GM19397 (cell line): ENCODE measurements around the gene BBX.

Experiments
- ATAC-seq: cut with Tn5 transposase; IDR thresholded peaks from one replicate; pipeline ENCODE4 v1.9.1; 2021; ENCODE audit warnings: mild to moderate bottlenecking, moderate library complexity; ENCODE audit not compliant: unreplicated experiment

The BBX gene

DNA sequence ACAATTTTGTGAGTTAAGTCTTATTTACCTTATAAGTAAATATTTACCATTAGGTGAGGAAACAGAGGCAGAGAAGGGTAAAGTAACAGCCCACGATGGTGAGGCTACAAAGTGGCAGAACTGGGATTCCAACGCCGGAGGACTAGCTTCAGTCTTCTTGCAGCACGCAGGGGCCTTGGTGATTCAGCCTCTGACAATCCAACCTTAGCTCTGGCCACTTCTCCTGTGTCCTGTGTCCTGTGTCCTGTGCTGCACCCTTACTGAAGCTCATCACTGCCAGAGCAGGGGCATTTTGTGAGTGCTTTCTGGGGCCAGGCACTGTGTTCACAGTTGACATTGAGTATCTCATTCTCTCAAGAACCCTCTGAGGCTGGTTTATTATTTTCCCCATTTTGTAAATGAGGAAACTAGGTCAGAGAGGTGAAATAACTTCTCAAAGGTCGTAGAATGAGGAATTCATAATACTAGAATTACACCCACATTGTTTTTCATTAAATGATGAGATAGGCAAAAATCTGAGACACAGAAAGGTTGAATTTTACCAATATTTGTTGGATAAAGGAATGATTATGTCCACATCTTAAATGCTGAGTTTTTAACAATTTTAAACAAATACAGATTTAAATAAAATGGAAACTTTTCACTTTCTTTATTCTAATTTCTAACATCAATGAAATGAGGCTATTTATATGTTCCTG lies 215.9 kb downstream of the BBX start:
- ATAC-seq: no peak

DNA sequence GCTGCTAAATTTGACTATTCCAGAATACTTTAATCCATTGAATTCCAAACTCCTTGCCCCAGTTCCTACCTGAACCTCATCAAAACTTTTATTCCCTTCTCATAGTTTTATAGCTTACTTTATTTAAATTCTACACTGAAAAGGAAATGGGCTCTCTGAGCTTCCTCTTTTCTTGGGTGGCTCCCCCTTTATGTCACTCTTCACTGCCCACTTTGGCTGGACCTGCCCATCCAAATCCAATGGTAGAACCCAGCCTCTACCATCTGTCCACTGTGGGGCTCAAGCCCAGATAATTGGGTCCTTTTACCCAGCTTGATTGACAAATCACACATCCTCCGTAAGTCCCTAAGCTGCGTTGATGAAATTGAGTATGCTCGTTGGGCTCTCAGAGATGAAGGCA lies 216.5 kb downstream of the BBX start:
- ATAC-seq: no peak

DNA sequence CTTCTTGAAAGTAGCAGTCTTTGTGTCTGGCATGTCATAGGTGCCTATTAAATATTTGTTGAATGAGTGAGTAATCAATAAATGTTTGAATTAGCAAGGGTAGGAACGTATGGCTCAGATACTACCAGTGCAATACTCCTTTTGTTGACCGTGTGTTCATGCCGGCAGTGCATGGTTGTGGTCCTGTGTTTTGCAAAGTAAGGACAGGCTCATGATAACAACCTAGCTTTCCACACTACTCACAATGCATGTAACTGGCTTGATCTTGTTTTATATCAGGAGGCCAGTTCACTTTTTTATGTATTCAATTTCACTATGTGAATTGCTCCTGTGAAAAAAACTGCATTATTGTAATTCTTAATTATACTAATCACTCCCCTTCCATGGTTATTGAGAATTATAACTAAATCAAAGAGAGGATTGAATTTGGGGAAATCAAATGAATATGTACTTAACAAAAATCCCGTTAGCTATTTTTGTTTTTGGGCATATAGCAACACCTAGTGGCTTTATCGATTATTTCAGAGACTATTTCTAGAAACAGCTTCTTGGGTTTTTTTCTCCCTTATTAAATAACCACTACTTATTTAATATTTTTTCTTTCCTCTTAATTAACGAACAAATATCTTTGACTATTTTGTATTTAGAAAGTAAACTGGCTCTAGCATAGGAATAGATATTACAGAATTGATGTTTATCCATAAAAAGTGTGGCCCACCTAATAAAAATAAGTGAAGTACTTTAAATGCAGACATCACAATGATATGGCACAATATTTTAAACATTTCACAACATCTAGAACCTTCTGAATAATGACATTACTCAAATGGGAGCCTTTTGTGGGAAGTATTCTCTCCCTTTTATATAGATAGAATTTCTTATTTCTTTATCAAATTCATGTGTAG lies 218.5 kb downstream of the BBX start:
- ATAC-seq: no peak

DNA sequence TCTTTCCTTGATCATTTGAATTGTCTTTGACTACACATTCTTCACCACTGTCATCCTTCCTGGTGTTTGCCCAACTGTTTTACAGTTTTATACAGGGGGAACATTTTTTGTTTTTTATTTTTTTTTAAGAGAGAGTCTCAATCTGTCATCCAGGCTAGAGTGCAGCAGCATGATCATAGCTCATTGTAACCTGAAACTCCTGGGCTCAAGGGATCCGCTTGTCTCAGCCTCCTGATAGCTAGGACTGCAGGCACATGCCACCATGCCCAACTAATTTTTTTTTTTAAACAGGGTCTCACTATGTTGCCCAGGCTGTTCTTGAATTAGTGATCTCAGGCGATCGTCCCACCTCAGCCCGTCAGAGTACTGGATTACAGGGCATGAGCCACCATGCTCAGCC lies 222.6 kb downstream of the BBX start:
- ATAC-seq: no peak

DNA sequence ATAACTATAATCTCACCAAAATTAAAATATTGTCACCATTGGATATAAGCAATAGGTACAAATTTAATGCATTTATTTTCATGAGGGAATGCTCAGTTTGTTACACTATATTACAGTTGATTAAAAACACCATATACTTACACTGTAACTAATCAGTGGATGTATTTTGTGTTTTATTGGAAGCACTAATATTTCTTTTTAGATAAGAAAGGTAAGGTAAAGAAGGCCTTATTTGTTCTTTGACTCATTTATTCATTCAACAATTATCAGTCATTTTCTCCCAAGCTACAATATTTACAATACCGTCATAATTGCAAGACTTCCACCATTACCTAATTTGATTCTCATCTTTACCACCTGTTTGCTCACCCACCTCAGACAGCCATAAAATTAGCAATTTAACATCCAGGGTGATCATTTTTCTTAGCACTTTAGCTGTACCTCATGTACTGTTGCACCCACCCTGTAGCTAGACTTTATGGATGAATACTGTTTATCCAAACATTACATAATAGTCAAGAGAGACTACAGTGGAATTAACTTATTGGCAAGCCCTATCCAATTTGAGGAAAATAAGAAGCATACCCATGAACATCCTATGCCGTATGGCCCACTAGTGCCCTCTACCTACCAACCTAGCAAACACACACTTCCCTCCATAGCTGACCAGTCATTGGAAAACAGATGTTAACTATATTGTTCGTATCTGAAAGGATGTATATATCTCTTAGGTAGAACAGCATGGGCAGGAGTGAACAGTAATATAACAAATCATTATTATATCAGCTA lies 229.6 kb downstream of the BBX start:
- no peak for ATAC-seq

DNA sequence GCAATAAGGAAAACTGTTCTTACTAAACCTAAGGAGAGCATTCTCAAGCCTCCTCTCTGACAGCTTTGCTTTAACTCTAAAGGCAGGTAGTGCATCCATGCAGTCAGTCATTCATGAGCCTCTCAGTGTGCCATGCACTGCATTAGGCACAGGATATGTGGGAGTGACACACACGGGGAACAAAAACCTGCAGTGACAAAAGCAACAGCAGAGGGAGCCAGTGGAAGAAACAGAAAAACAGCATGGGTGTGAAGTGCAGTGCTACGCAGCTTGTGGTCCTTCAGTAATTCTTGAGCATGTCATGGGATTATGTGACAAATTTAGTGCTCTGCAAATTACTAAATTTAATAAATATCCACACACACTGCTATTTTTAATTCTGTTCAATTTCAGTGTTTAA lies 230.7 kb downstream of the BBX start:
- ATAC-seq: no peak

DNA sequence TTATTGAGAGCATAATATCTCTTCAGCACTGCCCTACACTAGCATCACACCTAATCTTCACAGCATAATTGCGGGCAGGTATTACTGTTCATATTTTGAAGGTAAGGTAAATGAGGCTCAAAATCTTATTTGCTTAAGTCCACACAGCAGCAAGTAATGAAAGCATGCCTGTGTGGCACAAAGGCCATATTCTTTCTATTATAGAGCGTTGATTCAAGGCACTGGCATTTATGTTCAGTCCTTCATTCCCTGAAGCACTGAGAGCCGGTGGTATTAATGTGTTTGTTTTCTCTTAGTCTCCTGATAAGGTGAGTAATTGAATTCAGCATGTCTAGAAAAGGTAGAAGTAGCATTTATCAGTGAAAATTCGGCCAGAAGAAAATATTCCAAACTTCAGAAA lies 231.2 kb downstream of the BBX start:
- no peak for ATAC-seq

DNA sequence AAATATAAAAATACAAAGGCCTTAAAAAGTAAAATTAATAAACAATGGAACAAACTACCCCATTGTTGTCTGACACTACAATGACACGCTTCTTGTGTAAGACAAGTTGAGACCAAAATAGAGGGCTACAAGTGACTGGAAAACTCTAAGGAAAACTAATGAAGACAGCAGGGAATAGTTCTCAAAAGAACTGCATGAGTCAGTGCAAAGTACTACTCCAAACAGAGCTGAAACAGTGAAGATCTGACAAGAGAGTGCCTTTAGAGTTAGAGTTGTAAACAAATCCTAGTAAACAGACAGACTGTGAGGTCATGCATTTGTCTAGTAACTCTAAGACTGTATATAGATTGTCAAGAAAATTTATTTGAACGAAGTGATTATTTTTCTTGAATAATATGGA lies 233.9 kb downstream of the BBX start:
- no peak for ATAC-seq

DNA sequence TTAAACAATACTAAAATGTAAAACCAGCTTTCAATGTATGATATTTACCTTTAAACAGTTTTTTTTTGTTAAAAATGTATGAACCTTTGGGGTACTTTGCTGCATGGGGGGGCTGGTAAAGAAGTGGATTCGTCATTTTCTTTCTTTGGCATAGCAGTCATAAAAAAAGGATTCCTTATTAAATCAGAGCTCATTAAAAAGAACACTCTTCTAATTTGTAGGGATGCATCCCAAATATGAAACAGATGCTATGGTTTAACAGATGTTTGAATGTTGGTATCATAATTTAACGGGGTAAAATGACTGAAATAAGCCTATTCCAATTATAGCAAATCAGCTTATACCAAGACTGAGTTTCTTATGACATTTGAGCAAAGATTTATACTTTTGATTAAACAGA lies 234.4 kb downstream of the BBX start:
- no peak for ATAC-seq

DNA sequence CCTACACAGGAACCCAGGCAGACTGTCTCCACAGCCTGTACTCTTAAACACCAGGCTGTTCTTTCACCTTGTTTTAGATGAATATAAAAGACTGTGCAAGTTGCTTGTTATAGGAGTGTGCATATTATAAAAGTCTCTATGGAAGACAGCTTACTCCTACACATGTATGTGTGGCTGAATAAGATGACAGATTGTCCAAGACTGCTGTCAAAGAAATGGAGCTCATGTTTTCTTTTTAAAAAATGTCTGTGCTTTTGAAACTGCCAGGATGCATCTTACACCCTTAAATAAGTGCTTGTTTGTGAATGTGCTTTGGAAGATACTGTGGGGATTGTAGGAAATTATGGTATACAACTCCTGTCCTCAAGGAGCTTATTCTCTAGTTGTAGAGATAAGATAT lies 237.4 kb downstream of the BBX start:
- ATAC-seq: no peak

DNA sequence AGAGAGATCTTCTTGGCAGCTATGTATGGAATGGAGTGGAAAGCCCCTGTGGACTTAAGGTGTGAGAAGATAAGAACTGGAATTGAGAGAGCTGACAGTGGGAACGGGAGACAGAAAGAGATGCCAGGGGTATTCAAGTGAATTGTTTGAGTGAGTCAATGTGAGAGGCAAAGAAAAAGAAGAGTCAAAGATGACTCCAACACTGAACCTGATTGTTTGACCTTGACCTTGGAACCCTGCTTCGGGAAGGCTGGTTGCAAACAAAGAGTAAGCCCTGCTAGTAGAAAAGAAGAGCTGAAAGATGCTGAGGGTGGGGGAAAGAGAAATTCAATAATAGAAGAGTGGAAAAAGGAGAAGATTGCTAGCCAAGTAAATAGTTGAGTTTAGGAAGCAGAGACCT lies 238.6 kb downstream of the BBX start:
- no peak for ATAC-seq

DNA sequence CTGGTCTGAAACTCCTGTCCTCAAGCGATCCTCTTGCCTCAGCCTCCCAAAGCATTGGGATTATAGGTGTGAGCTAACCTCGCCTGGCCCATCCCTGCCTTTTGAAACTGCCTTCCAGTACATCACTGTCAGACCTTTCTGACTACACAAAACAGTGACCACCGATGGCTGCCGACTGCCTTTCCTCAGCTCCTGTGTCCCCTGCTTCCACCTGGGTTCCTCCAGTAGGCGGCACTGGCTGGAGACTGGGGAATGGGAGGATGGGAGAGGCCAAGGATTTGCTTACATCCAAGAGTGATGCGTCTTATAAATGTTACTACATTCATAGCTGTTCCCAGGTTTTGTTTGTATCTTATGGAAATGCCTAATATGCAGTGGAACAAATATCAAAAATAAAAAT lies 242.8 kb downstream of the BBX start:
- no peak for ATAC-seq

DNA sequence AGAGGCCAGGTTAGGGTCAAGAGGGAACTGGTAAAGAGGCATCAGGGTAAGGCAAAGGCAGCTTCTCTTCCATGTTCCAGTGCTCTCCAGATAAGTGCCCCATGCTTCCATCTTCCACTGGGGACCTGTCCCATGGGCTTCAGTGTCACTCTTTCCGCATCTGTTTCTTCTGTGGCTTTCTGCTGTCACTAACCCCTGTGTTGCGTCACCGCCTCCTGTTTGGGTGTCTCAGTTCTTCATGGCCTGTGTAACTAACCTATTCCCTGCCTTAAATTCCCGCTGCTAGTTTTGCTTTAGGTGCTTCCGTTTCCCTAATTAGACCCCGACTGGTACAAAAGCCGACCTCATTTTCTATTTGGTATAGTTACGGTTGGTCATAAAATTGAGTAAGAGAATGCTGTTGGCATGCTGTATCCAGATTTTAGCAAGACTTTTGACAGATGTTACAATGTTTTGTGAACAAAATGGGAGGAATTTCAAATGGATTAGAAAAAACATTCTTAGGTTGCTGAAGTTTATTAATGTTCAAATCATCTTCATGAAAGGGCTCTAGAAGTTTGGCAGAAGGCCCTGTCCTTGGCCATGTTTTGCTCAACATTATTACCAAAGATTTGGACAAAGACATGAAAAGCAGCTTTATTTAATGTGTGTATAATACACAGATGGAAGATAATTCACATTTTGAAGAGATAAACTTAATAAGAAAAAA lies 245.3 kb downstream of the BBX start:
- no peak for ATAC-seq

DNA sequence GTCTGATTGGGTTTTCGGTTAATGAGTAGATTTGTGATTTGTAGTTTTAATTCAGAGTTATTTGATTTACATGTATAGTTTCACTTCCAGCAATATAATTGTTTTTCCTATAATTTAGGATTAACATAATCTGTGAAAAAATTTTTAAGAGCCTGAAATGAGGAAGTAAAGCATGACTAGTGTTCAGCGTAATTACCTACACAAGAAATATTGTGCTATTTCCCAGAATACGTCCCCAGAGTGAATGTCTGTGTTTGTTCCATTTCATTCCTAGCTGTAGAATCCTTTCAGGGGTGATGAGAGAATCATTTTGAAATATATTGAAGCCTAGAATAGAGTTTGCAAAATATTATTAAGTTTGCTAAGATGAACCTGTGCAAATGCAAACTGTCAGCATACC lies 247.1 kb downstream of the BBX start:
- ATAC-seq: no peak

DNA sequence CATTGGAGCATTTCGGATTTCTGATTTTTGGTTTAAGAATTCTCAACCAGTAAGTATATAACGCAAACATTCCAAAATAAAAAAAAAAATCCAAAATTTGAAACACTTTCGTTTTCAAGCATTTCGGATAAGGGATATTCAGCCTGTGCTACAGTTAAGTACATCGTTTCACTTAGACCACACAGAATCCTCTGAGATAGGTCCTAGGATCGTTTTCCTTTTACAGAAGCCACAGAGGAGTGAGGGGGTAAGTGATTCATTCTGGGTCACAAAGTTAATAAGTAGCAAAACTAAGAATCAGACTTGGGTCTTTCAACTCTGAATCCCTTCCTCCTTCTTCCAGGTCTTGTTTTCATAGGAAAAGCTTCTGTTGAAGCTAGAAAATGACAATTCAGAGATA lies 249.3 kb downstream of the BBX start:
- no peak for ATAC-seq

DNA sequence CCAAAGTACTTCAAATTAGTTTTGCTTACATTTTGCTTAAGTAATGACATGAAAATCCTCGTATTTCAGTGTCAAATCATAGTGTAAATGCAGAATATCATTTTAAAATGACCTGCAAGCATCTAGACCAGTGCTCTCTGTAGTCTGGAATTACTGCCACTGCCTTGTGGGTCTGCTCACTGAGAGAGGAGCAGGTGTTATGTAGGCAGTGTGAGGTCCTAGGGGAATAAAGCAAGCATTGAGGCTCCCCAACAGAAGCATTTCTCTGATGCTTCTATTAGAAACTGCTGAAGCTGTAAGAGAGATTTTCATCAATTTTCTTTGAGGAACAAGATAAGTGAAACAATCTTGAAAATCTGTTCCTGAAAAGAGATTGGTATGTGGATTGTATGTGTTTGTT lies 253.2 kb downstream of the BBX start:
- ATAC-seq: no peak

DNA sequence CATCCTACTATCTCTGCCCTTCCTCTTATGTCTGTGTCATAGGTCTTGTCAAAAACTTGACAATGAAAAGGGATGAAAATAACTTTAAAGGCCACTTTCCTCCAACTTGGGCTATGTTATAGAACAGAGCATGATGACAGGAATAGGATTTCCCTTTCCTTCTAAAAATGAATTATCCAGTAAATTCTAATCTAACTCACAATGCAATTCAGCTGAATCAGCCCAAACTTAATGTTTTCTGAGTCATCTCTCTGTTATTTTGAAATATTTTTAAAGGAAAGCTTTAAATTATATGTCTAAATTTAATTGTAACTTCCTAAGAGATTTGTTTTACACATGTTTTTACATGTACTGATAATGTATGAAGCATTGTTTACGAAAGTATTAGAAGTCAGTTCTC lies 258.5 kb downstream of the BBX start:
- ATAC-seq: no peak

DNA sequence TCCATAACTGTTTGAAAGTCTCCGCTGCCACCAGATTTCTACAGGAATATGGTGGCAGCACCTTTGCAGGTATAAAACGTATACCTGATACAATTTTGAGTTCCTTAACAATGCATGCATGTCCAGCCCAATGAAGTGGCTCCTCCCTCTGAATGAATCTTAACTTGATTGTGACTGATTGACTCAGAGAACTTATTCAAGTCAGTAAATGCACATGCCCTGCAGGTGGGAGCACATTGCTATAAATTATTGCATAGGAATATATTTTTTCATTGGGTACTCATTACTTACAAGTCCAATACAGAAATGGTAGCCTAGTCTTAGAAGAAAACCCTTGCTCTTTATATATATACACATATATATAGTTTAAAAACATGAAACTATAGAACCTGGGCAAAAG lies 259.3 kb downstream of the BBX start:
- ATAC-seq: no peak

DNA sequence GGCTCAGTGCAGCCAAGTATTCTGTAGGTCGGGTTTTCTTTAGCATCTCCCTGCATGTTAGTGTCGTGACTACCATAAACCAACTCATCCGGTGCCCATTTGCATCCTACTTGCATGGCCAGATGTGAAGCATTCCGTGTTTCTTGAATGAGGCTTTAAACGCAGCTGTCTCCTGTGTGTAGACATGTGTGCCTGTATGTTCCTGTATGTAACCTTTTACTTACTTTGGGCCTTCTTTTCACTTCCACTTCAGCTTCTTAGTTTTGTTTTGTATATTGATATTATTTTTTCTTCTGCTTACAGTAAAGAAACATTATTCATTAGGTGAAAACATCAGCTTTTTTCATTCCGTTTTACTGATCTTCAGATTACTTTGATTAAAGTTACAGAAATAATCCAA lies 267.9 kb downstream of the BBX start:
- ATAC-seq: no peak

DNA sequence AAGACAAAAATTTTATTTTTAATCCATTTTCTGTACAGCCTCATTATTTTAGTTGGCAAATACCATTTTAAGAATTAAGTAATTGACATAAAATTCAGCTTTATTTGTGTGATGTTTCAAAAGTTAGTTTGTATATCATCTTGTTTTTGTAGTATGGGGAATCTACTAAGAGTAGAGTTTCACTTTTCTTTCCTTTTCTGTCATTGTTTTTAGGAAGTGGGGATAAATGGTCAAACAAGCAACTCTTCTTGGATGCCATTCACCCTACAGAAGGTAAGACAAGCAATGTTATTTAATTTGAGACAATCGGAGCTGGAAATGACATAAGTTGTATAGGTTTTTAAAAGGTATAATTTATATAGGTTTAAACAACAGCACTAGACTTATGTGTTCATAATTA lies 268.3 kb downstream of the BBX start:
- no peak for ATAC-seq

DNA sequence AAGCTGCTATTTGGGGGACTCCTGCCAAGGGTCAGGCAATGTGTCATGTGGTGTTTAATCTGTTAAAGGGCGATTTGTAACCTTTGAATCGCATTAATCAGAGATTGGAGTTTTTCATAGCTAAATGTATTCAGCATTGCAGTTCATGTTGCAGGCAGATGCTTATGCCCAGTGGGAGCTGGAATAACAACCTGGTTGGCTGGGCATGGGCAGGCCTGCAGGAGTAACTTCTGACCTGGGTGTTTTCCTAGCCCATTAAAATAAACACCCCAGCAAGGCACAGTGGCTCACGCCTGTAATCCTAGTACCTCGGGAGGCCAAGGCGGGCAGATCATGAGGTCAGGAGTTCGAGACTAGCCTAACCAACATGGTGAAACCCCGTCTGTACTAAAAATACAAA lies 268.7 kb downstream of the BBX start:
- no peak for ATAC-seq
